GM23338 (cell line): ENCODE measurements around the gene FOXP1. TPM values are rescaled to one million over a fixed set of nuclear protein-coding genes. Genes with fewer than 3 reads are reported as not detected.

Experiments used
- ATAC-seq: fragments of 200-7000 bp; cut with Tn5 transposase; 3 replicates; pipeline ENCODE4 v1.9.1; 2020
- DNase-seq: peaks from one replicate; pipeline ENCODE4 v3.0.0-alpha.2; 2015; ENCODE audit warnings: low spot score
- H2AFZ ChIP-seq: fragments of 200-600 bp; sonication (generic); 2 replicates; pipeline ENCODE4 v1.8.0; 2016; ENCODE audit warnings: antibody characterized with exemption, mild to moderate bottlenecking, moderate library complexity
- H3F3A ChIP-seq: fragments of 200-600 bp; sonication (generic); replicated peaks from 2 replicates; pipeline ENCODE4 v1.8.0; 2017; ENCODE audit warnings: antibody characterized with exemption, mixed run types, low read depth
- H3K27ac ChIP-seq: fragments of 200-600 bp; sonication (generic); 2 replicates; pipeline ENCODE4 v1.6.1; 2016; ENCODE audit warnings: low read depth
- H3K27me3 ChIP-seq: fragments of 200-600 bp; sonication (generic); 2 replicates; pipeline ENCODE4 v1.8.0; 2016; ENCODE audit warnings: mild to moderate bottlenecking, mixed run types, moderate library complexity; ENCODE audit not compliant: insufficient read depth
- H3K36me3 ChIP-seq: fragments of 200-600 bp; sonication (generic); 2 replicates; pipeline ENCODE4 v1.8.0; 2016; ENCODE audit warnings: mild to moderate bottlenecking; ENCODE audit not compliant: insufficient read depth
- H3K4me1 ChIP-seq: fragments of 200-600 bp; sonication (generic); 2 replicates; pipeline ENCODE4 v1.8.0; 2016; ENCODE audit warnings: mild to moderate bottlenecking, moderate library complexity; ENCODE audit not compliant: insufficient read depth
- H3K4me2 ChIP-seq: fragments of 200-600 bp; sonication (generic); 2 replicates; pipeline ENCODE4 v1.7.1; 2017; ENCODE audit warnings: mixed run types
- H3K4me3 ChIP-seq: fragments of 200-600 bp; sonication (generic); 2 replicates; pipeline ENCODE4 v1.6.1; 2016; ENCODE audit warnings: mixed run types
- H3K79me2 ChIP-seq: fragments of 200-600 bp; sonication (generic); replicated peaks from 2 replicates; pipeline ENCODE4 v1.8.0; 2017; ENCODE audit warnings: mild to moderate bottlenecking; ENCODE audit not compliant: insufficient read depth
- H3K9me2 ChIP-seq: fragments of 200-600 bp; sonication (generic); 2 replicates; pipeline ENCODE4 v1.8.0; 2017; ENCODE audit not compliant: insufficient read depth
- H4K20me1 ChIP-seq: fragments of 200-600 bp; sonication (generic); replicated peaks from 2 replicates; pipeline ENCODE4 v1.8.0; 2017; ENCODE audit warnings: mild to moderate bottlenecking; ENCODE audit not compliant: insufficient read depth
- H3K27ac Mint-ChIP-seq: 2 replicates; pipeline ENCODE4 v1.8.0; 2020; ENCODE audit warnings: inconsistent platforms, mild to moderate bottlenecking, moderate library complexity, mixed read lengths
- H3K27me3 Mint-ChIP-seq: 3 replicates; pipeline ENCODE4 v1.8.0; 2022; ENCODE audit warnings: low read depth, mild to moderate bottlenecking, moderate library complexity, mixed read lengths, inconsistent platforms; ENCODE audit not compliant: insufficient read depth, poor library complexity
- H3K36me3 Mint-ChIP-seq: 3 replicates; pipeline ENCODE4 v1.8.0; 2021; ENCODE audit warnings: low read depth, mild to moderate bottlenecking, inconsistent platforms, moderate library complexity, mixed read lengths
- H3K4me1 Mint-ChIP-seq: 3 replicates; pipeline ENCODE4 v1.8.0; 2020; ENCODE audit warnings: mild to moderate bottlenecking, inconsistent platforms, mixed read lengths
- H3K4me3 Mint-ChIP-seq: 3 replicates; pipeline ENCODE4 v1.8.0; 2021; ENCODE audit warnings: moderate library complexity, mild to moderate bottlenecking, inconsistent platforms, mixed read lengths
- H3K9me3 Mint-ChIP-seq: 3 replicates; pipeline ENCODE4 v1.8.0; 2020; ENCODE audit warnings: moderate library complexity, mild to moderate bottlenecking, inconsistent platforms, mixed read lengths
- CREB1 ChIP-seq: fragments of 250-450 bp; sonication (Bioruptor Pico); IDR thresholded peaks from 2 replicates; pipeline ENCODE4 v1.5.0; 2020; ENCODE audit warnings: low read depth, mild to moderate bottlenecking, moderate library complexity
- EZH2 ChIP-seq: fragments of 200-600 bp; sonication (generic); IDR thresholded peaks from one replicate; pipeline ENCODE4 v1.8.0; 2017; ENCODE audit warnings: antibody characterized with exemption, mild to moderate bottlenecking, low read depth; ENCODE audit not compliant: unreplicated experiment
- JUNB ChIP-seq: IDR thresholded peaks from one replicate; pipeline ENCODE4 v1.6.1; 2016; ENCODE audit warnings: antibody characterized with exemption; ENCODE audit not compliant: unreplicated experiment
- NANOG ChIP-seq: IDR thresholded peaks from 2 replicates; pipeline ENCODE4 v1.6.1; 2016; ENCODE audit warnings: antibody characterized with exemption, borderline replicate concordance
- POLR2AphosphoS5 ChIP-seq: IDR thresholded peaks from 2 replicates; pipeline ENCODE4 v1.6.1; 2016; ENCODE audit warnings: antibody characterized with exemption, low read depth
- ZNF331 ChIP-seq: fragments of 250-450 bp; sonication (Bioruptor Pico); IDR thresholded peaks from 2 replicates; pipeline ENCODE4 v1.5.0; 2020; ENCODE audit warnings: low read depth, mild to moderate bottlenecking, moderate library complexity
- polyA plus RNA-seq: library from polyadenylated mRNA; unstranded; fragments of >200 nt; fragmentation: Nextera tagmentation; extraction: Ambion mirVana; gene quantifications from 2 replicates; pipeline ENCODE4 v1.2.1, GENCODE V29; 2016
- total RNA-seq: library from RNA; depleted of rRNA; stranded (reverse); fragments of >200 nt; shearing (Covaris generic); gene quantifications from 2 replicates; pipeline ENCODE4 v1.2.3, GENCODE V29; 2014
- TF ChIP-seq, protein P1 (sequence below): IDR thresholded peaks from one replicate; pipeline ENCODE4 v1.6.1; 2018; ENCODE audit warnings: antibody characterized with exemption; ENCODE audit not compliant: unreplicated experiment
- TF ChIP-seq, protein P2 (sequence below), 2 experiments: fragments of 200-600 bp in 1 of 2; sonication (generic) in 1 of 2; conservative IDR thresholded peaks; 2 replicates each; pipeline versions ENCODE4 v1.5.1 to v1.6.1; 2016 to 2017; ENCODE audit warnings: antibody characterized with exemption in 2 of 2, low read depth in 2 of 2, mild to moderate bottlenecking in 2 of 2, moderate library complexity in 1 of 2
- TF ChIP-seq, protein P3 (sequence below): IDR thresholded peaks from 2 replicates; pipeline ENCODE4 v1.6.1; 2016; ENCODE audit warnings: antibody characterized with exemption

FOXP1 gene
- total and polyA plus RNA-seq, 2 experiments from 2014 or later = 32.9 to 35.5 TPM

DNA sequence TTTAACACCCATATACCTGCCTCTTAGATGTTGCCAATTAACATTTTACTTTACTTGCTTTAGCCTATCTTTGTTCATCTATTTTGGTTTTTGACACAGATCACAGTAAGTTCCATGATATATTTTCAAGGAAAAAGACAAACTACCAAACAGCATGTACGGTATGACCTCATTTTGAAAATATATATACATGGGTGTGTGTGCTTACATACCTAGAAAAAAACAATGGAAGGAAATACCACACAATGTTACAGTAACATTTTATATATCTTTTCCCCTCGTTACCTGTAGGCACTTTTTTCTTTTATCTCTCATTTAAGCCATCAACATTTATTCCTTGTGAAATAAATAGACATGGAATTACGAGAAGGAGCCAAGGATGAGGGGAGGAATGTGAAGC lies 170.0 kb downstream of the FOXP1 start:
- no peak overlapping the region for H3K4me2 ChIP-seq
- H3K4me3 Mint-ChIP-seq = no peak overlapping the region
- H3K27me3 Mint-ChIP-seq = no peaks in the 10 kb centered on the region
- H2AFZ ChIP-seq = no peak overlapping the region
- H3K79me2 ChIP-seq = no peaks in the 10 kb centered on the region
- no peaks in the 10 kb centered on the region for H3K36me3 Mint-ChIP-seq
- H3K9me2 ChIP-seq = no peaks in the 10 kb centered on the region
- H3K9me3 Mint-ChIP-seq = no peaks in the 10 kb centered on the region
- no peak overlapping the region for H3K27ac ChIP-seq
- H3K4me1 Mint-ChIP-seq = peaks cover 23% of the 10 kb centered on the region
- DNase-seq (no peak), ATAC-seq (no peak)
- no peaks in the 10 kb centered on the region for H4K20me1 ChIP-seq
- H3K4me3 ChIP-seq = no peak overlapping the region
- TF ChIP-seq ZNF331 (CRISPR knock-in tag) (no peak), POLR2AphosphoS5 (no peak), EZH2 (no peak), NANOG (no peak), JUNB (no peak), CREB1 (CRISPR knock-in tag) (no peak)
- TF ChIP-seq, protein P1, sequence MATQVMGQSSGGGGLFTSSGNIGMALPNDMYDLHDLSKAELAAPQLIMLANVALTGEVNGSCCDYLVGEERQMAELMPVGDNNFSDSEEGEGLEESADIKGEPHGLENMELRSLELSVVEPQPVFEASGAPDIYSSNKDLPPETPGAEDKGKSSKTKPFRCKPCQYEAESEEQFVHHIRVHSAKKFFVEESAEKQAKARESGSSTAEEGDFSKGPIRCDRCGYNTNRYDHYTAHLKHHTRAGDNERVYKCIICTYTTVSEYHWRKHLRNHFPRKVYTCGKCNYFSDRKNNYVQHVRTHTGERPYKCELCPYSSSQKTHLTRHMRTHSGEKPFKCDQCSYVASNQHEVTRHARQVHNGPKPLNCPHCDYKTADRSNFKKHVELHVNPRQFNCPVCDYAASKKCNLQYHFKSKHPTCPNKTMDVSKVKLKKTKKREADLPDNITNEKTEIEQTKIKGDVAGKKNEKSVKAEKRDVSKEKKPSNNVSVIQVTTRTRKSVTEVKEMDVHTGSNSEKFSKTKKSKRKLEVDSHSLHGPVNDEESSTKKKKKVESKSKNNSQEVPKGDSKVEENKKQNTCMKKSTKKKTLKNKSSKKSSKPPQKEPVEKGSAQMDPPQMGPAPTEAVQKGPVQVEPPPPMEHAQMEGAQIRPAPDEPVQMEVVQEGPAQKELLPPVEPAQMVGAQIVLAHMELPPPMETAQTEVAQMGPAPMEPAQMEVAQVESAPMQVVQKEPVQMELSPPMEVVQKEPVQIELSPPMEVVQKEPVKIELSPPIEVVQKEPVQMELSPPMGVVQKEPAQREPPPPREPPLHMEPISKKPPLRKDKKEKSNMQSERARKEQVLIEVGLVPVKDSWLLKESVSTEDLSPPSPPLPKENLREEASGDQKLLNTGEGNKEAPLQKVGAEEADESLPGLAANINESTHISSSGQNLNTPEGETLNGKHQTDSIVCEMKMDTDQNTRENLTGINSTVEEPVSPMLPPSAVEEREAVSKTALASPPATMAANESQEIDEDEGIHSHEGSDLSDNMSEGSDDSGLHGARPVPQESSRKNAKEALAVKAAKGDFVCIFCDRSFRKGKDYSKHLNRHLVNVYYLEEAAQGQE = no peak
- TF ChIP-seq, protein P2, sequence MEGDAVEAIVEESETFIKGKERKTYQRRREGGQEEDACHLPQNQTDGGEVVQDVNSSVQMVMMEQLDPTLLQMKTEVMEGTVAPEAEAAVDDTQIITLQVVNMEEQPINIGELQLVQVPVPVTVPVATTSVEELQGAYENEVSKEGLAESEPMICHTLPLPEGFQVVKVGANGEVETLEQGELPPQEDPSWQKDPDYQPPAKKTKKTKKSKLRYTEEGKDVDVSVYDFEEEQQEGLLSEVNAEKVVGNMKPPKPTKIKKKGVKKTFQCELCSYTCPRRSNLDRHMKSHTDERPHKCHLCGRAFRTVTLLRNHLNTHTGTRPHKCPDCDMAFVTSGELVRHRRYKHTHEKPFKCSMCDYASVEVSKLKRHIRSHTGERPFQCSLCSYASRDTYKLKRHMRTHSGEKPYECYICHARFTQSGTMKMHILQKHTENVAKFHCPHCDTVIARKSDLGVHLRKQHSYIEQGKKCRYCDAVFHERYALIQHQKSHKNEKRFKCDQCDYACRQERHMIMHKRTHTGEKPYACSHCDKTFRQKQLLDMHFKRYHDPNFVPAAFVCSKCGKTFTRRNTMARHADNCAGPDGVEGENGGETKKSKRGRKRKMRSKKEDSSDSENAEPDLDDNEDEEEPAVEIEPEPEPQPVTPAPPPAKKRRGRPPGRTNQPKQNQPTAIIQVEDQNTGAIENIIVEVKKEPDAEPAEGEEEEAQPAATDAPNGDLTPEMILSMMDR (conservative IDR thresholded peaks at IDR 0.05; ENCODE audit: low read depth in 2 of 2) = no peak
- TF ChIP-seq, protein P3, sequence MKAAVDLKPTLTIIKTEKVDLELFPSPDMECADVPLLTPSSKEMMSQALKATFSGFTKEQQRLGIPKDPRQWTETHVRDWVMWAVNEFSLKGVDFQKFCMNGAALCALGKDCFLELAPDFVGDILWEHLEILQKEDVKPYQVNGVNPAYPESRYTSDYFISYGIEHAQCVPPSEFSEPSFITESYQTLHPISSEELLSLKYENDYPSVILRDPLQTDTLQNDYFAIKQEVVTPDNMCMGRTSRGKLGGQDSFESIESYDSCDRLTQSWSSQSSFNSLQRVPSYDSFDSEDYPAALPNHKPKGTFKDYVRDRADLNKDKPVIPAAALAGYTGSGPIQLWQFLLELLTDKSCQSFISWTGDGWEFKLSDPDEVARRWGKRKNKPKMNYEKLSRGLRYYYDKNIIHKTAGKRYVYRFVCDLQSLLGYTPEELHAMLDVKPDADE = no peak
- no peak overlapping the region for H3K27ac Mint-ChIP-seq
- H3K4me1 ChIP-seq = no peaks in the 10 kb centered on the region; the same call in 1 of the 2 replicates
- H3F3A ChIP-seq = no peaks in the 10 kb centered on the region
- H3K36me3 ChIP-seq = no peaks in the 10 kb centered on the region
- no peaks in the 10 kb centered on the region for H3K27me3 ChIP-seq

DNA sequence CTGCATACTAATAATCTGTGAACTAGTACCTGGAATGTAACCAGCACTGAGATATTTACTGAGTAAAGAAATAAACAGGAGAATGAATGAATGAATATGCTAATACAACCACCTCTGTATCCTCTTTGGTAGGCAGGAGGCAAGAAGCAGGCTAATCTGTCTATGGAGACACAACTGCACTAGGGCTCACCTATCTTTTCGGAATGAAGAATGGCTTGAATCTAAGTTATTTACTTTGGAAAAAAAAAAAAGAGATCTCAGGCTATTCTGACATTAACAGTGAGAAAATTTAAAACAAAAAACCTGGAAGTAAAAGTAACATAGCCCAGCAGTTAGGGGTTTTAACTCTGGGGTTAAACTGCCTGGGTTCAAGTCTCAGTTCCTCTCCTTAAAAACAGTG lies 174.2 kb downstream of the FOXP1 start:
- Histone ChIP-seq H3F3A (no peaks in the 10 kb centered on the region), H3K27me3 (no peaks in the 10 kb centered on the region), H3K4me2 (no peak overlapping the region), H2AFZ (no peak overlapping the region), H3K9me2 (no peaks in the 10 kb centered on the region), H4K20me1 (no peaks in the 10 kb centered on the region), H3K36me3 (no peaks in the 10 kb centered on the region), H3K4me3 (no peak overlapping the region), H3K4me1 (no peaks in the 10 kb centered on the region; the same call in 1 of the 2 replicates), H3K27ac (no peak overlapping the region), H3K79me2 (no peaks in the 10 kb centered on the region)
- ATAC-seq (no peak), DNase-seq (no peak)
- Mint-ChIP-seq H3K27ac (no peak overlapping the region), H3K4me3 (no peak overlapping the region), H3K9me3 (no peaks in the 10 kb centered on the region), H3K27me3 (no peaks in the 10 kb centered on the region), H3K36me3 (no peaks in the 10 kb centered on the region), H3K4me1 (peaks cover 28% of the 10 kb centered on the region)
- TF ChIP-seq, protein P2 (conservative IDR thresholded peaks at IDR 0.05; ENCODE audit: low read depth in 2 of 2) = no peak
- TF ChIP-seq ZNF331 (CRISPR knock-in tag) (no peak), EZH2 (no peak)
- TF ChIP-seq, protein P3 = no peak
